Measurements from ENCODE around the gene FOXD4L4. TPM values are rescaled to one million over a fixed set of nuclear protein-coding genes. Genes with fewer than 3 reads are reported as not detected.
"Not testable (repeated sequence)": the region's sequence is repeated elsewhere in the genome, so short reads cannot be mapped to it uniquely, and the experiment has no call there.

Gene FOXD4L4
- polyA plus RNA-seq (2012; rRNA removed), result 0.13 and 0.19 TPM in 2 replicates
- 0.06 and 0.08 TPM in 2 replicates for polyA plus RNA-seq (2012; cell fraction: cytosol; rRNA removed)
- 0.77 TPM in 2 replicates for polyA plus RNA-seq (2012; cell fraction: nucleus; rRNA removed)

GRCh38 chr9:65737096-65737564, at the start of gene FOXD4L4:
FOXD4L4 (plus strand) TSS chr9:65737146; CDS start chr9:65737146, 0 bp downstream.
- DNase-seq; POLR2A ChIA-PET; H2AFZ ChIP-seq (ENCODE audit: low read depth); H3K79me2 ChIP-seq (ENCODE audit: insufficient read depth); H3K4me3 ChIP-seq (ENCODE audit: low read depth in 2 of 2, low read length in 1 of 2); H3F3A ChIP-seq (replicated peaks; ENCODE audit: insufficient read depth); H3K27ac ChIP-seq (ENCODE audit: low read depth in 2 of 2, low read length in 1 of 2); H3K9me3 ChIP-seq; CTCF ChIA-PET; H4K20me1 ChIP-seq (ENCODE audit: insufficient read depth); H3K4me1 ChIP-seq (ENCODE audit: control insufficient read depth in 1 of 2, insufficient read depth in 2 of 2, low read depth in 1 of 2, low read length in 1 of 2); H3K27me3 ChIP-seq (ENCODE audit: insufficient read depth); H3K9me2 ChIP-seq; H3K4me2 ChIP-seq; H3K9ac ChIP-seq; H3K36me3 ChIP-seq (replicated peaks in 1 of 2; ENCODE audit: control insufficient read depth in 1 of 2, insufficient read depth in 2 of 2, low read length in 1 of 2): not testable (repeated sequence)
- 78% methylated on average over 20 of the region's 38 CpGs for WGBS (ENCODE audit: low lambda C conversion rate)

- DNase-seq; H3K9me3 ChIP-seq; H2AFZ ChIP-seq (ENCODE audit: low read depth); H3K9me2 ChIP-seq; H3F3A ChIP-seq (replicated peaks; ENCODE audit: insufficient read depth); H3K27me3 ChIP-seq (ENCODE audit: insufficient read depth); H3K4me3 ChIP-seq (ENCODE audit: low read depth in 2 of 2, low read length in 1 of 2); H3K27ac ChIP-seq (ENCODE audit: low read depth in 2 of 2, low read length in 1 of 2); H3K9ac ChIP-seq; CTCF ChIA-PET; H3K36me3 ChIP-seq (replicated peaks in 1 of 2; ENCODE audit: control insufficient read depth in 1 of 2, insufficient read depth in 2 of 2, low read length in 1 of 2); H3K4me2 ChIP-seq; H3K4me1 ChIP-seq (ENCODE audit: control insufficient read depth in 1 of 2, insufficient read depth in 2 of 2, low read depth in 1 of 2, low read length in 1 of 2); H3K79me2 ChIP-seq (ENCODE audit: insufficient read depth); H4K20me1 ChIP-seq (ENCODE audit: insufficient read depth); POLR2A ChIA-PET: not testable (repeated sequence)
- no CpG with 5 or more reads among the region's 2 CpGs for WGBS (ENCODE audit: low lambda C conversion rate)
Measured at GRCh38 chr9:65703550-65703949, 33.4 kb upstream of the FOXD4L4 start.

- H3K79me2 ChIP-seq (ENCODE audit: insufficient read depth); H3K27ac ChIP-seq (ENCODE audit: low read depth in 2 of 2, low read length in 1 of 2); H3K9me2 ChIP-seq; H3K36me3 ChIP-seq (replicated peaks in 1 of 2; ENCODE audit: control insufficient read depth in 1 of 2, insufficient read depth in 2 of 2, low read length in 1 of 2); DNase-seq; H3K4me1 ChIP-seq (ENCODE audit: control insufficient read depth in 1 of 2, insufficient read depth in 2 of 2, low read depth in 1 of 2, low read length in 1 of 2); H3F3A ChIP-seq (replicated peaks; ENCODE audit: insufficient read depth); H2AFZ ChIP-seq (ENCODE audit: low read depth); H3K4me2 ChIP-seq; H4K20me1 ChIP-seq (ENCODE audit: insufficient read depth); CTCF ChIA-PET; H3K4me3 ChIP-seq (ENCODE audit: low read depth in 2 of 2, low read length in 1 of 2); H3K9me3 ChIP-seq; H3K9ac ChIP-seq; H3K27me3 ChIP-seq (ENCODE audit: insufficient read depth); POLR2A ChIA-PET: not testable (repeated sequence)
- WGBS (ENCODE audit: low lambda C conversion rate), result 94% methylated on average over 3 of the region's 5 CpGs
Measured at GRCh38 chr9:65714445-65714844, 22.5 kb upstream of the FOXD4L4 start.

- H3K9ac ChIP-seq; H4K20me1 ChIP-seq (ENCODE audit: insufficient read depth); POLR2A ChIA-PET; H3K9me2 ChIP-seq; CTCF ChIA-PET; H2AFZ ChIP-seq (ENCODE audit: low read depth); H3K4me1 ChIP-seq (ENCODE audit: control insufficient read depth in 1 of 2, insufficient read depth in 2 of 2, low read depth in 1 of 2, low read length in 1 of 2); H3K27me3 ChIP-seq (ENCODE audit: insufficient read depth); H3K36me3 ChIP-seq (replicated peaks in 1 of 2; ENCODE audit: control insufficient read depth in 1 of 2, insufficient read depth in 2 of 2, low read length in 1 of 2); H3K79me2 ChIP-seq (ENCODE audit: insufficient read depth); H3K9me3 ChIP-seq; DNase-seq; H3K4me3 ChIP-seq (ENCODE audit: low read depth in 2 of 2, low read length in 1 of 2); H3K27ac ChIP-seq (ENCODE audit: low read depth in 2 of 2, low read length in 1 of 2); H3F3A ChIP-seq (replicated peaks; ENCODE audit: insufficient read depth); H3K4me2 ChIP-seq: not testable (repeated sequence)
- WGBS (ENCODE audit: low lambda C conversion rate), result no CpG with 5 or more reads among the region's 27 CpGs
Measured at GRCh38 chr9:65738133-65738532, 1.2 kb downstream of the FOXD4L4 start.

Other genes starting within 250 kb of the FOXD4L4 start
- 33.5 and 42.8 TPM in 2 replicates for gene ZNG1E, start 61.2 kb upstream of the FOXD4L4 start, polyA plus RNA-seq (2012; rRNA removed)

Measured in SK-N-SH (cell line).